ENCODE measurements around the gene NKAIN1. TPM values are rescaled to one million over a fixed set of nuclear protein-coding genes. Genes with fewer than 3 reads are reported as not detected.

NKAIN1 gene
- total RNA-seq, 1 experiment from 2014 or later: 0.18 TPM

GRCh38 chr1:31244326-31244725, 4.6 kb upstream of the NKAIN1 start:
- intact Hi-C loops (cut with micrococcal nuclease): no loop called here
- H3K9me3 ChIP-seq (ENCODE audit: low read length): no peaks in the 10 kb centered on the region
- H3K4me3 ChIP-seq (ENCODE audit: low read length): no peak overlapping the region
- BruUV-seq (replicated peaks): no TSS peak
- H4K20me1 ChIP-seq (ENCODE audit: low read length): no peaks in the 10 kb centered on the region
- H3K4me1 ChIP-seq (ENCODE audit: insufficient read depth, low read length): no peaks in the 10 kb centered on the region
- no peak overlapping the region for H3K27ac ChIP-seq (ENCODE audit: low read length)
- H3K79me2 ChIP-seq (ENCODE audit: low read length): no peaks in the 10 kb centered on the region
- H3K9ac ChIP-seq (ENCODE audit: low read length): no peak overlapping the region
- TF ChIP-seq EZH2phosphoT487 (IDR thresholded peaks at IDR 0.05; ENCODE audit: borderline replicate concordance, low read length): no peak
- TF ChIP-seq CTCF (conservative IDR thresholded peaks at IDR 0.05; ENCODE audit: low read depth, low read length): no peak
- no peak for TF ChIP-seq EZH2 (IDR thresholded peaks at IDR 0.05; ENCODE audit: low read length, unreplicated experiment)
- no peaks in the 10 kb centered on the region for H3F3A ChIP-seq (ENCODE audit: low read length, unreplicated experiment)
- peaks cover 13% of the 10 kb centered on the region for H3K27me3 ChIP-seq (ENCODE audit: low read length)
- ChIA-PET CTCF (no interaction called here), POLR2A (ENCODE audit: unreplicated experiment) (no interaction called here)
- no peak for ATAC-seq
- H3K9me2 ChIP-seq (replicated peaks; ENCODE audit: low read length): no peaks in the 10 kb centered on the region
- no peaks in the 10 kb centered on the region for H3K36me3 ChIP-seq (ENCODE audit: low read depth, low read length)
- no peak for DNase-seq
- no peak overlapping the region for H2AFZ ChIP-seq (ENCODE audit: low read length)
- H3K4me2 ChIP-seq (ENCODE audit: low read length): no peak overlapping the region

GRCh38 chr1:31243501-31244286, 4.0 kb upstream of the NKAIN1 start:
- H3K79me2 ChIP-seq (ENCODE audit: low read length): no peaks in the 10 kb centered on the region
- H3K9me2 ChIP-seq (replicated peaks; ENCODE audit: low read length): no peaks in the 10 kb centered on the region
- no peak overlapping the region for H3K4me3 ChIP-seq (ENCODE audit: low read length)
- H4K20me1 ChIP-seq (ENCODE audit: low read length): no peaks in the 10 kb centered on the region
- ChIA-PET POLR2A (ENCODE audit: unreplicated experiment) (no interaction called here), CTCF (no interaction called here)
- peaks cover 19% of the 10 kb centered on the region for H3K27me3 ChIP-seq (ENCODE audit: low read length)
- TF ChIP-seq EZH2phosphoT487 (IDR thresholded peaks at IDR 0.05; ENCODE audit: borderline replicate concordance, low read length): no peak
- no peak for TF ChIP-seq CTCF (conservative IDR thresholded peaks at IDR 0.05; ENCODE audit: low read depth, low read length)
- no peak for TF ChIP-seq EZH2 (IDR thresholded peaks at IDR 0.05; ENCODE audit: low read length, unreplicated experiment)
- H3F3A ChIP-seq (ENCODE audit: low read length, unreplicated experiment): no peaks in the 10 kb centered on the region
- H3K9ac ChIP-seq (ENCODE audit: low read length): no peak overlapping the region
- DNase-seq (no peak), ATAC-seq (no peak)
- intact Hi-C loops (cut with micrococcal nuclease): no loop called here
- no TSS peak for BruUV-seq (replicated peaks)
- H3K9me3 ChIP-seq (ENCODE audit: low read length): no peaks in the 10 kb centered on the region
- no peak overlapping the region for H3K4me2 ChIP-seq (ENCODE audit: low read length)
- H3K36me3 ChIP-seq (ENCODE audit: low read depth, low read length): no peaks in the 10 kb centered on the region
- H2AFZ ChIP-seq (ENCODE audit: low read length): no peak overlapping the region
- no peaks in the 10 kb centered on the region for H3K4me1 ChIP-seq (ENCODE audit: insufficient read depth, low read length)
- H3K27ac ChIP-seq (ENCODE audit: low read length): no peak overlapping the region

GRCh38 chr1:31241321-31241720, 1.6 kb upstream of the NKAIN1 start:
- POLR2A ChIA-PET (ENCODE audit: unreplicated experiment): no interaction called here
- DNase-seq: no peak
- TF ChIP-seq CTCF (conservative IDR thresholded peaks at IDR 0.05; ENCODE audit: low read depth, low read length) (no peak), EZH2phosphoT487 (IDR thresholded peaks at IDR 0.05; ENCODE audit: borderline replicate concordance, low read length) (no peak), EZH2 (IDR thresholded peaks at IDR 0.05; ENCODE audit: low read length, unreplicated experiment) (no peak)

More at GRCh38 chr1:31241321-31241720, 1.6 kb upstream of the NKAIN1 start:
- no peak overlapping the region for H3K9ac ChIP-seq (ENCODE audit: low read length)
- no peak overlapping the region for H3K4me2 ChIP-seq (ENCODE audit: low read length)
- no peak overlapping the region for H3K4me3 ChIP-seq (ENCODE audit: low read length)
- peaks cover 31% of the 10 kb centered on the region for H3K27me3 ChIP-seq (ENCODE audit: low read length)
- no peaks in the 10 kb centered on the region for H3F3A ChIP-seq (ENCODE audit: low read length, unreplicated experiment)
- H3K9me2 ChIP-seq (replicated peaks; ENCODE audit: low read length): no peaks in the 10 kb centered on the region
- ATAC-seq: no peak
- H3K36me3 ChIP-seq (ENCODE audit: low read depth, low read length): no peaks in the 10 kb centered on the region
- no peak overlapping the region for H3K27ac ChIP-seq (ENCODE audit: low read length)
- no TSS peak for BruUV-seq (replicated peaks)
- H3K9me3 ChIP-seq (ENCODE audit: low read length): no peaks in the 10 kb centered on the region
- H2AFZ ChIP-seq (ENCODE audit: low read length): no peak overlapping the region
- H3K79me2 ChIP-seq (ENCODE audit: low read length): no peaks in the 10 kb centered on the region
- H3K4me1 ChIP-seq (ENCODE audit: insufficient read depth, low read length): no peaks in the 10 kb centered on the region
- CTCF ChIA-PET: no interaction called here
- H4K20me1 ChIP-seq (ENCODE audit: low read length): no peaks in the 10 kb centered on the region
- intact Hi-C loops (cut with micrococcal nuclease): no loop called here
